ENCODE measurements around the gene GDNF. TPM values are rescaled to one million over a fixed set of nuclear protein-coding genes. Genes with fewer than 3 reads are reported as not detected.

Gene GDNF
- total RNA-seq, 1 donor from 2014 or later = 0.51 TPM

DNA sequence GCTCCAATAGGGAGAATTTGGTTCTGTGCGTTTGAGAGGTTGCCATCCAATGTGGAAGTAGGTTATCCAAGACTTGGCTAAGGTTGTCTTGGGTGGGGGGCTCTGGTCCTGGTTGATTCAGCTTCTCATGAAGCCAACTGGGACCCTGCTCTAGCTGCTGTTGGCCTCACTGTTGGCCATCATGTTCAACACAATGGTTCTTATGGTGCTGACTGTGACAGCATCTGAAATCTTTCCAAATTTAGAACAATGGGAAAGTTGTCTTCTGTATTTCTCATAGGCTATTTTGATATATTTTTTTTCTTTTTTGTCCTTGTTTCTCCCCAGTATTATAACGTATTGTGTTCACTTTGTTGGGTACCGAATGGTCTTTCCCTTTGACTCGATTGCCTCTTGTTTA, 71.9 kb downstream of the GDNF start:
- Mint-ChIP-seq H3K27ac (ENCODE audit: unreplicated experiment) (no peak overlapping the region), H3K27me3 (ENCODE audit: unreplicated experiment) (no peaks in the 10 kb centered on the region)
- TF ChIP-seq, protein P1, sequence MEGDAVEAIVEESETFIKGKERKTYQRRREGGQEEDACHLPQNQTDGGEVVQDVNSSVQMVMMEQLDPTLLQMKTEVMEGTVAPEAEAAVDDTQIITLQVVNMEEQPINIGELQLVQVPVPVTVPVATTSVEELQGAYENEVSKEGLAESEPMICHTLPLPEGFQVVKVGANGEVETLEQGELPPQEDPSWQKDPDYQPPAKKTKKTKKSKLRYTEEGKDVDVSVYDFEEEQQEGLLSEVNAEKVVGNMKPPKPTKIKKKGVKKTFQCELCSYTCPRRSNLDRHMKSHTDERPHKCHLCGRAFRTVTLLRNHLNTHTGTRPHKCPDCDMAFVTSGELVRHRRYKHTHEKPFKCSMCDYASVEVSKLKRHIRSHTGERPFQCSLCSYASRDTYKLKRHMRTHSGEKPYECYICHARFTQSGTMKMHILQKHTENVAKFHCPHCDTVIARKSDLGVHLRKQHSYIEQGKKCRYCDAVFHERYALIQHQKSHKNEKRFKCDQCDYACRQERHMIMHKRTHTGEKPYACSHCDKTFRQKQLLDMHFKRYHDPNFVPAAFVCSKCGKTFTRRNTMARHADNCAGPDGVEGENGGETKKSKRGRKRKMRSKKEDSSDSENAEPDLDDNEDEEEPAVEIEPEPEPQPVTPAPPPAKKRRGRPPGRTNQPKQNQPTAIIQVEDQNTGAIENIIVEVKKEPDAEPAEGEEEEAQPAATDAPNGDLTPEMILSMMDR (IDR thresholded peaks at IDR 0.05; ENCODE audit: partially characterized antibody, unreplicated experiment) = no peak

DNA sequence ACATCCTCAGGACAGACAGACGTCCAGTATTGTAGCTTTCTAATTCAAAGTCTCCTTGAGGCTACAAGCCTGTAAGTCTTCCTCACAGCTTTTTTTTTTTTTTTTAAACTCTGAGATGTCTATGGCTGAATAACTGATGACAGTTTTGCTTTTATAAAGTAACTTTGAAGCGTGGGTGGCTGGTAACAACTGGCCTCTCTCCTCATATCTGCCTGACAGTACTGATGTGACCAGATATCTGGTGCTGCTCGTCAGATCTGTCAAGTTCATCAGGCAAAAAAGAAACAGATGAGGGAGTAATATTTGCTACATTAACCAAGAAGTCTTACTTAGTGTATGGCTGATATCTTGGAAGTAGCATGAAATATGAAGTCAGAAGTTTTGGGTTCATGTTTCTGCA, 72.6 kb downstream of the GDNF start:
- TF ChIP-seq, protein P1 (IDR thresholded peaks at IDR 0.05; ENCODE audit: partially characterized antibody, unreplicated experiment) = no peak

More for the DNA sequence above, 71.9 kb downstream of the GDNF start:
- no peaks in the 10 kb centered on the region for H3K36me3 Mint-ChIP-seq (ENCODE audit: unreplicated experiment)
- no peak overlapping the region for H3K4me3 Mint-ChIP-seq (ENCODE audit: unreplicated experiment)
- no peak for DNase-seq
- H3K4me1 Mint-ChIP-seq (ENCODE audit: low read depth, unreplicated experiment) = no peaks in the 10 kb centered on the region
- H3K9me3 Mint-ChIP-seq (ENCODE audit: unreplicated experiment) = no peaks in the 10 kb centered on the region

More for the DNA sequence above, 72.6 kb downstream of the GDNF start:
- Mint-ChIP-seq H3K27me3 (ENCODE audit: unreplicated experiment) (no peaks in the 10 kb centered on the region), H3K4me1 (ENCODE audit: low read depth, unreplicated experiment) (no peaks in the 10 kb centered on the region), H3K9me3 (ENCODE audit: unreplicated experiment) (peaks cover 2% of the 10 kb centered on the region), H3K4me3 (ENCODE audit: unreplicated experiment) (no peak overlapping the region), H3K36me3 (ENCODE audit: unreplicated experiment) (no peaks in the 10 kb centered on the region), H3K27ac (ENCODE audit: unreplicated experiment) (no peak overlapping the region)
- DNase-seq = no peak

Measured in glutamatergic neuron (in vitro differentiated cells).